ENCODE results near the gene SRF. TPM values are rescaled to one million over a fixed set of nuclear protein-coding genes. Genes with fewer than 3 reads are reported as not detected.

The SRF gene
- total RNA-seq, 1 experiment from 2014 or later = 32.1 TPM

- ChIA-PET POLR2A (interaction anchor here (1.8 kb wide), 1 partner anchor 19 kb away, joined by 4 read pairs; no protein-coding TSS in a partner anchor), CTCF (interaction anchor here (0.6 to 0.7 kb wide), 2 partner anchors 35 to 434 kb away, joined by 4 read pairs; no protein-coding TSS in a partner anchor)
- peaks cover 58% of the 10 kb centered on the region for H3K36me3 Mint-ChIP-seq (ENCODE audit: insufficient read depth, unreplicated experiment)
- BruUV-seq (replicated peaks) = no TSS peak
- H3K27me3 Mint-ChIP-seq (ENCODE audit: insufficient read depth, unreplicated experiment) = no peaks in the 10 kb centered on the region
- H3K4me3 Mint-ChIP-seq (ENCODE audit: unreplicated experiment) = no peak overlapping the region
- DNase-seq (ENCODE audit: unreplicated experiment) = no peak
- intact Hi-C loops (cut with micrococcal nuclease) = no loop called here
- TF ChIP-seq CTCF (IDR thresholded peaks at IDR 0.05; ENCODE audit: unreplicated experiment) = no peak
- H3K27ac Mint-ChIP-seq (ENCODE audit: low read depth, unreplicated experiment) = no peak overlapping the region
- H3K9me3 Mint-ChIP-seq (ENCODE audit: unreplicated experiment) = no peaks in the 10 kb centered on the region
- H3K4me1 Mint-ChIP-seq (ENCODE audit: insufficient read depth, unreplicated experiment) = no peaks in the 10 kb centered on the region
These were observed 22.9 kb downstream of the SRF start for GRCh38 chr6:43193929-43194328.

- H3K27ac Mint-ChIP-seq (ENCODE audit: low read depth, unreplicated experiment) = no peak overlapping the region
- H3K4me1 Mint-ChIP-seq (ENCODE audit: insufficient read depth, unreplicated experiment) = no peaks in the 10 kb centered on the region
- POLR2A ChIA-PET = interaction anchor here (0.7 kb wide), 1 partner anchor 25 kb away, joined by 3 read pairs; no protein-coding TSS in a partner anchor
- peaks cover 59% of the 10 kb centered on the region for H3K36me3 Mint-ChIP-seq (ENCODE audit: insufficient read depth, unreplicated experiment)
- intact Hi-C loops (cut with micrococcal nuclease) = no loop called here
- CTCF ChIA-PET = no interaction called here
- no peak for TF ChIP-seq CTCF (IDR thresholded peaks at IDR 0.05; ENCODE audit: unreplicated experiment)
- H3K9me3 Mint-ChIP-seq (ENCODE audit: unreplicated experiment) = no peaks in the 10 kb centered on the region
- DNase-seq (ENCODE audit: unreplicated experiment) = no peak
- H3K27me3 Mint-ChIP-seq (ENCODE audit: insufficient read depth, unreplicated experiment) = no peaks in the 10 kb centered on the region
- BruUV-seq (replicated peaks) = no TSS peak
- H3K4me3 Mint-ChIP-seq (ENCODE audit: unreplicated experiment) = no peak overlapping the region
These were observed 25.3 kb downstream of the SRF start for GRCh38 chr6:43196337-43196736.

- Mint-ChIP-seq H3K27ac (ENCODE audit: low read depth, unreplicated experiment) (no peak overlapping the region), H3K36me3 (ENCODE audit: insufficient read depth, unreplicated experiment) (peaks cover 35% of the 10 kb centered on the region), H3K27me3 (ENCODE audit: insufficient read depth, unreplicated experiment) (no peaks in the 10 kb centered on the region), H3K4me1 (ENCODE audit: insufficient read depth, unreplicated experiment) (no peaks in the 10 kb centered on the region), H3K9me3 (ENCODE audit: unreplicated experiment) (no peaks in the 10 kb centered on the region), H3K4me3 (ENCODE audit: unreplicated experiment) (no peak overlapping the region)
- TF ChIP-seq CTCF (IDR thresholded peaks at IDR 0.05; ENCODE audit: unreplicated experiment) = no peak
- no peak for DNase-seq (ENCODE audit: unreplicated experiment)
- CTCF ChIA-PET = interaction anchor here (1.0 to 1.7 kb wide), 2 partner anchors 12 to 16 kb away, joined by 3 read pairs; no protein-coding TSS in a partner anchor
- intact Hi-C loops (cut with micrococcal nuclease) = no loop called here
- BruUV-seq (replicated peaks) = no TSS peak
- POLR2A ChIA-PET = no interaction called here
These were observed 28.8 kb downstream of the SRF start for GRCh38 chr6:43199912-43200311.

- ChIA-PET POLR2A (interaction anchor here (1.0 kb wide), 1 partner anchor 29 kb away, joined by 3 read pairs; the partner anchor contains the start of gene DNPH1), CTCF (interaction anchor here (0.6 to 2.5 kb wide), 3 partner anchors 9 to 29 kb away, joined by 3 to 12 read pairs (median 3); partner anchors contain the start of gene DNPH1)
- TF ChIP-seq CTCF (IDR thresholded peaks at IDR 0.05; ENCODE audit: unreplicated experiment) = no peak
- Mint-ChIP-seq H3K4me3 (ENCODE audit: unreplicated experiment) (no peak overlapping the region), H3K9me3 (ENCODE audit: unreplicated experiment) (no peaks in the 10 kb centered on the region), H3K27me3 (ENCODE audit: insufficient read depth, unreplicated experiment) (no peaks in the 10 kb centered on the region), H3K36me3 (ENCODE audit: insufficient read depth, unreplicated experiment) (peaks cover 40% of the 10 kb centered on the region), H3K4me1 (ENCODE audit: insufficient read depth, unreplicated experiment) (no peaks in the 10 kb centered on the region), H3K27ac (ENCODE audit: low read depth, unreplicated experiment) (no peak overlapping the region)
- no TSS peak for BruUV-seq (replicated peaks)
- intact Hi-C loops (cut with micrococcal nuclease) = no loop called here
- no peak for DNase-seq (ENCODE audit: unreplicated experiment)
These were observed 29.5 kb downstream of the SRF start for GRCh38 chr6:43200541-43200940.
